PFSK-1 (cell line): ENCODE results near the gene KIAA1549.

Source experiments
- FOXP2 ChIP-seq: optimal IDR thresholded peaks from 2 replicates; pipeline ENCODE3; 2011; ENCODE audit warnings: borderline replicate concordance, control low read depth, inconsistent platforms; ENCODE audit not compliant: insufficient read depth; ENCODE audit errors: extremely low read length, extremely low read depth
- POLR2AphosphoS5 ChIP-seq: IDR thresholded peaks from 2 replicates; pipeline ENCODE4 v1.6.1; 2012; ENCODE audit warnings: low read depth, mild to moderate bottlenecking, control low read depth, low read length, moderate library complexity
- REST ChIP-seq, 2 experiments: IDR thresholded peaks; 2 replicates each; pipeline versions ENCODE4 v1.6.1 to v1.8.0; 2011 to 2012; ENCODE audit warnings: low read depth in 2 of 2, low read length in 2 of 2, control low read depth in 1 of 2, inconsistent platforms in 1 of 2, mild to moderate bottlenecking in 1 of 2, moderate library complexity in 1 of 2; ENCODE audit not compliant: insufficient read depth in 1 of 2
- SIN3A ChIP-seq: IDR thresholded peaks from 2 replicates; pipeline ENCODE4 v1.6.1; 2012; ENCODE audit warnings: mild to moderate bottlenecking, low read length, moderate library complexity, borderline replicate concordance; ENCODE audit not compliant: insufficient read depth
- TAF1 ChIP-seq: IDR thresholded peaks from 2 replicates; pipeline ENCODE4 v1.6.1; 2012; ENCODE audit warnings: low read length, control low read depth, borderline replicate concordance; ENCODE audit not compliant: insufficient read depth

GRCh38 chr7:139018910-139019309 is 37.7 kb upstream of the KIAA1549 start:
- TF ChIP-seq REST (IDR thresholded peaks at IDR 0.05; ENCODE audit: insufficient read depth in 1 of 2, low read depth in 2 of 2, low read length in 2 of 2), result no peak
- TF ChIP-seq POLR2AphosphoS5, result no peak
- no peak for TF ChIP-seq FOXP2
- no peak for TF ChIP-seq SIN3A
- no peak for TF ChIP-seq TAF1
